OCI-LY7 (cell line): Measurements from ENCODE around the gene PLA2G2A.

Experiments used
- CTCF ChIP-seq: fragments of 200-600 bp; sonication (generic); conservative IDR thresholded peaks from 2 replicates; pipeline ENCODE4 v1.5.1; 2014; ENCODE audit warnings: mild to moderate bottlenecking, antibody characterized with exemption, low read length, moderate library complexity, mixed read lengths
- EZH2phosphoT487 ChIP-seq: fragments of 200-600 bp; sonication (generic); IDR thresholded peaks from 2 replicates; pipeline ENCODE4 v1.6.1; 2018; ENCODE audit warnings: low read depth, borderline replicate concordance, mild to moderate bottlenecking, mixed run types, antibody characterized with exemption, low read length, moderate library complexity, mixed read lengths

GRCh38 chr1:19963636-19964035, 15.8 kb downstream of the PLA2G2A start:
- TF ChIP-seq CTCF (no peak), EZH2phosphoT487 (no peak)
